Right atrium auricular region (tissue), 2 donors: Measurements from ENCODE around the gene TMEM259. TPM values are rescaled to one million over a fixed set of nuclear protein-coding genes. Genes with fewer than 3 reads are reported as not detected.
A peak's percentile ranks its signal among the peaks of the same experiment; 100 is the strongest.

ENCODE experiments used
- DNase-seq: peaks from one replicate; pipeline ENCODE4 v3.0.0-alpha.2; 2019; ENCODE audit warnings: low spot score
- H3K27ac ChIP-seq, 2 donors: fragments of 200-600 bp; sonication (generic); 1 replicate in 1 of 2; 2 replicates in 1 of 2; pipeline ENCODE4 v1.5.1; 2016 to 2019
- H3K27me3 ChIP-seq, 2 donors: fragments of 200-600 bp; sonication (generic); one replicate each; pipeline versions ENCODE4 v1.5.1 to v1.6.0; 2017 to 2019
- H3K36me3 ChIP-seq: fragments of 200-600 bp; sonication (generic); one replicate; pipeline ENCODE4 v1.5.1; 2016
- H3K4me1 ChIP-seq, 2 donors: fragments of 200-600 bp; sonication (generic); one replicate each; pipeline versions ENCODE4 v1.5.1 to v1.6.0; 2017 to 2019
- H3K4me3 ChIP-seq, 2 donors: fragments of 200-600 bp; sonication (generic); 1 replicate in 1 of 2; 2 replicates in 1 of 2; pipeline ENCODE4 v1.5.1; 2017 to 2019; ENCODE audit warnings: mild to moderate bottlenecking in 1 of 2, moderate library complexity in 1 of 2
- H3K9me3 ChIP-seq, 2 donors: fragments of 200-600 bp; sonication (generic); one replicate each; pipeline ENCODE4 v1.5.1; 2019
- total RNA-seq, 2 donors: library from RNA; depleted of rRNA; stranded (reverse); fragments of >200 nt; gene quantifications; one replicate each; pipeline ENCODE4 v1.1.0, GENCODE V29; 2016
- TF ChIP-seq, protein P1 (sequence below), 2 donors: fragments of 200-600 bp; sonication (generic); IDR thresholded peaks; one replicate each; pipeline ENCODE4 v1.5.1; 2019; ENCODE audit warnings: antibody characterized with exemption in 2 of 2

TMEM259 gene
- total RNA-seq, 2 donors from 2014 or later = 129 to 170 TPM

DNA sequence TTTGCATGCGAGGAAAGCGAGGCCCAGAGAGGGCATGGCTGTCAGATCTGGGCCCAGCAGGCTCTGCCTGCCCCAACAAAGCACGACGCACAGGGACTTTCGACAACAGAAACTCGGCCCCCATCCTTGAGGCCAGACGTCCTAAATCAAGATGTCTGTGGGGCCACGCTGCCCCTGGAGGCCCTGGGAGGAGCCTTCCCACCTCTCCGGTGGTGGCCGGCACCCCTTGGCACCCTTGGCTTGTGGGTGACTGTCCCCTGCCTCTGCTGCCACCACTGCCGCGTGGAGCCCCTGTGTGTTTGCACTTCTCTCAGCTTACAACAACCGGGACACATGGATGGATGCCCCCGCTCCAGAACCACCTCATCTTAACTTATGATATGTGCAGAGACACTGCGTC, 32.4 kb downstream of the TMEM259 start:
- peaks cover 23% of the 10 kb centered on the region for H3K36me3 ChIP-seq
- H3K4me3 ChIP-seq = no peak overlapping the region
- TF ChIP-seq, protein P1, sequence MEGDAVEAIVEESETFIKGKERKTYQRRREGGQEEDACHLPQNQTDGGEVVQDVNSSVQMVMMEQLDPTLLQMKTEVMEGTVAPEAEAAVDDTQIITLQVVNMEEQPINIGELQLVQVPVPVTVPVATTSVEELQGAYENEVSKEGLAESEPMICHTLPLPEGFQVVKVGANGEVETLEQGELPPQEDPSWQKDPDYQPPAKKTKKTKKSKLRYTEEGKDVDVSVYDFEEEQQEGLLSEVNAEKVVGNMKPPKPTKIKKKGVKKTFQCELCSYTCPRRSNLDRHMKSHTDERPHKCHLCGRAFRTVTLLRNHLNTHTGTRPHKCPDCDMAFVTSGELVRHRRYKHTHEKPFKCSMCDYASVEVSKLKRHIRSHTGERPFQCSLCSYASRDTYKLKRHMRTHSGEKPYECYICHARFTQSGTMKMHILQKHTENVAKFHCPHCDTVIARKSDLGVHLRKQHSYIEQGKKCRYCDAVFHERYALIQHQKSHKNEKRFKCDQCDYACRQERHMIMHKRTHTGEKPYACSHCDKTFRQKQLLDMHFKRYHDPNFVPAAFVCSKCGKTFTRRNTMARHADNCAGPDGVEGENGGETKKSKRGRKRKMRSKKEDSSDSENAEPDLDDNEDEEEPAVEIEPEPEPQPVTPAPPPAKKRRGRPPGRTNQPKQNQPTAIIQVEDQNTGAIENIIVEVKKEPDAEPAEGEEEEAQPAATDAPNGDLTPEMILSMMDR (IDR thresholded peaks at IDR 0.05) = no peak
- no peak for DNase-seq
- H3K27me3 ChIP-seq = no peaks in the 10 kb centered on the region
- H3K27ac ChIP-seq = no peak overlapping the region
- H3K4me1 ChIP-seq = peaks cover 0 to 13% of the 10 kb centered on the region in 2 donors
- no peaks in the 10 kb centered on the region for H3K9me3 ChIP-seq

DNA sequence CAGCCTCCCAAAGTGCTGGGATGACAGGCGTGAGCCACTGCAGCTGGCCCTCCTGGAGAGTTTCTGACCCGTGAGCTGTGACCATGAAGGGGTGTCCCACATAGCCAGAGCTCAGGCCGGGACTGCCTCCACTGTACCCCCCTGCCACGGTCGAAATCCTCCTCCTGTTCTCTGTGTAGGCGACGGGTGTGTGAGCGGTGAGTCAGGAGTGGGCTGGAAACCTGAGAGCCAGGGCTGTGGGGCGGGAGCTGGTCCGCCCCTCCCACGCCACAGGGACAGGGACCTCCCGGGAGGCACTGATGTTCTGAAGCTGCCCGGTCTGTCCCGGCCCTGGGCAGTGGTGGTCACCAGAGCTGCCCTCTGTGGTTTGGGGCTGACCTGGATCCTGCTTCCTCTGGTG, 32.8 kb downstream of the TMEM259 start:
- peaks cover 23% of the 10 kb centered on the region for H3K36me3 ChIP-seq
- no peak for DNase-seq
- H3K27me3 ChIP-seq = no peaks in the 10 kb centered on the region
- H3K4me3 ChIP-seq = no peak overlapping the region
- TF ChIP-seq, protein P1 (IDR thresholded peaks at IDR 0.05) = no peak
- H3K4me1 ChIP-seq = peaks cover 0 to 17% of the 10 kb centered on the region in 2 donors
- H3K27ac ChIP-seq = no peak overlapping the region
- H3K9me3 ChIP-seq = no peaks in the 10 kb centered on the region

DNA sequence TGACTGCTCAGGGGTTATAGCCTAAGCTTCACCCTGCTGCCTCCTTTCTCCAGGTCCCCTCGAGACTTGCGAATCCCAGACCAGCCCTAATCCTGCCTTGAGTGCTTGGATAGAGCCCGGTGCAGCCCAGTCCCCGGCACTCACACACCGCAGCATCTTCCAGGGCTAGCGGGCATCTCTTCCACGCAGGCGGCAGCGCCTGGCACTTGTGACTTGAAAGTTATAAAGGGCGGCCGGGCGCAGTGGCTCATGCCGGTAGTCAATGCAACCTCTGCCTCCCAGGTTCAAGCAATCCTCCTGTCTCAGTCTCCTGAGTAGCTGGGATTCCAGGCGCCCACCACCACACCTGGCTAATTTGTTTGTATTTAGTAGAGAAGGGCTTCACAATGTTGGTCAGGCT, 34.8 kb downstream of the TMEM259 start:
- Histone ChIP-seq H3K27ac (no peak overlapping the region), H3K27me3 (no peaks in the 10 kb centered on the region), H3K4me3 (no peak overlapping the region), H3K4me1 (peaks cover 0 to 25% of the 10 kb centered on the region in 2 donors), H3K9me3 (no peaks in the 10 kb centered on the region), H3K36me3 (peaks cover 17% of the 10 kb centered on the region)
- TF ChIP-seq, protein P1 (IDR thresholded peaks at IDR 0.05) = no peak
- no peak for DNase-seq

DNA sequence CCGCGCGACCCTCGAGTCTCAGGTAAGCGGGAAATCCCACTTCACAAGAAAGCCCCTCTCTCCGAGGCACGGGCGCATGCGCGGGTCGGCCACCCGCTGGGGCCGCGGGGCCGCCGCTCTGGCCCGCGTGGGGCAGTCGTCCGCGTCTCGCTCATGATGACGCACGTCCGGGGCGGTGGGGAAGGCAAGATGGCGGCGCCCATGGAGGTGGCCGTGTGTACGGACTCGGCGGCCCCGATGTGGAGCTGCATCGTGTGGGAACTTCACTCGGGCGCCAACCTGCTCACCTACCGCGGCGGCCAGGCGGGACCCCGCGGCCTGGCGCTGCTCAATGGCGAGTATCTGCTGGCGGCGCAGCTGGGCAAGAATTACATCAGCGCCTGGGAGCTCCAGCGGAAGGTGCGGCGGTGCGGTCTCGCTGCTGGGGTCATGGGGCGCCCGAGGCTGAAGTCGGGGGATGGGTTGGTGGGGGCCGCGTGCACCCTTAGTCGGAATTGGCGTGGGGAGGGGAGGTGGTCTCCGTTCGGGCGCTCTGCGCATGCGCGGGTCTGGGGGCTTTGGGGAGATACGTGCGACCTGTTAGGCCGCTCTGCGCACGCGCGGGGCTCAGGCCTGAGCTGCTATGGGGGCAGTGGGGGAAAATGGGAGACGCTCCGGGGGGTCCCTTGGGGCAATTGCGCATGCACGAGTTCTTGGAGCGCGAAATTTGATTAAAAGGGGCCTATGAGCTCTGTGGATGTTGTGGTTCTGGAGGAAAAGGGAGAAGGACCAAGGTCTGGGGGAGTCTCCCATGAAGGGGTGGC, 36.6 kb downstream of the TMEM259 start, which contains the start of gene WDR18:
Gene WDR18, plus strand, starts transcription at position 181 of the 803 bp plus-strand sequence. Its CDS starts 9 bp downstream, at position 190.
- Histone ChIP-seq H3K27ac (peak within 1 kb of the TSS; percentile 84 to 92), H3K4me3 (peak within 1 kb of the TSS; percentile 99), H3K27me3 (no peaks in the 10 kb centered on the region), H3K4me1 (peaks cover 0 to 25% of the 10 kb centered on the region in 2 donors), H3K9me3 (no peaks in the 10 kb centered on the region), H3K36me3 (peaks cover 6% of the 10 kb centered on the region)
- TF ChIP-seq, protein P1 (IDR thresholded peaks at IDR 0.05) = peak in 1 of 2 donors; percentile 47
- DNase-seq = peak; percentile 93

DNA sequence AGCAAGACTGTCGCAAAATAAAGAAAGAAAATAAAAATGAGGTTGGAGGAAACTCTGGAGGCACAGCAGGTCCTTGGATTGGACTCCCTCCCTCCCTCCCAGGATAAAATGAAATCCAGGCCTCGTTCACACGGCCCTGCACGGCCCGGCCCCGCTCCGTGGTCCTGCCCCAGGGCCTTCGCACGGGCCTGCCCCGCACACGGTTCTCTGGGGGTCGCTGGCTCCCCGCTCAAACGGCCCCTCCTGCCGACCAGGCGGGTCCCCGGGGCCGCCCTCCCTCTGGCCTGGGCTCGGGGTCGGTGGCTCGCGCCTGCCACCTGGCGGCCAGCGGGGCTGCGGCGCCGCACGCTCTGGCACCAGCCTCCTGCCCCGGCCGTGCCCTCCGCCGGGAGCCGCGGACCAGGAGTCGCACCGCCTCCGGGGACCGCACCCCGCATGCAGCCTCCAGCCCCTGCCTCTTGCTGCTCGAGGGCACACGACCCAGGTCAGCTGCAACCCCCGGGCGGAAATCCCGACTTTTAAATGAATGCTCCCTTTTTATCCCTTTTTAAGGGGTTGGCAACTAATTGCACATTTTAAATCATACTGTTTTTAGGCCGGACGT, 38.3 kb downstream of the TMEM259 start:
- peak overlapping the region in 1 of 2 donors; percentile 44 for H3K4me3 ChIP-seq
- H3K36me3 ChIP-seq = no peaks in the 10 kb centered on the region
- TF ChIP-seq, protein P1 (IDR thresholded peaks at IDR 0.05) = peak; percentile 94 to 100

More for the DNA sequence above, 38.3 kb downstream of the TMEM259 start:
- Histone ChIP-seq H3K27ac (peak overlapping the region in 1 of 2 donors; percentile 84), H3K27me3 (no peaks in the 10 kb centered on the region), H3K4me1 (peaks cover 0 to 25% of the 10 kb centered on the region in 2 donors), H3K9me3 (no peaks in the 10 kb centered on the region)
- peak; percentile 64 for DNase-seq
